ENCODE measurements around the gene NFATC4.

NFATC4 gene

DNA sequence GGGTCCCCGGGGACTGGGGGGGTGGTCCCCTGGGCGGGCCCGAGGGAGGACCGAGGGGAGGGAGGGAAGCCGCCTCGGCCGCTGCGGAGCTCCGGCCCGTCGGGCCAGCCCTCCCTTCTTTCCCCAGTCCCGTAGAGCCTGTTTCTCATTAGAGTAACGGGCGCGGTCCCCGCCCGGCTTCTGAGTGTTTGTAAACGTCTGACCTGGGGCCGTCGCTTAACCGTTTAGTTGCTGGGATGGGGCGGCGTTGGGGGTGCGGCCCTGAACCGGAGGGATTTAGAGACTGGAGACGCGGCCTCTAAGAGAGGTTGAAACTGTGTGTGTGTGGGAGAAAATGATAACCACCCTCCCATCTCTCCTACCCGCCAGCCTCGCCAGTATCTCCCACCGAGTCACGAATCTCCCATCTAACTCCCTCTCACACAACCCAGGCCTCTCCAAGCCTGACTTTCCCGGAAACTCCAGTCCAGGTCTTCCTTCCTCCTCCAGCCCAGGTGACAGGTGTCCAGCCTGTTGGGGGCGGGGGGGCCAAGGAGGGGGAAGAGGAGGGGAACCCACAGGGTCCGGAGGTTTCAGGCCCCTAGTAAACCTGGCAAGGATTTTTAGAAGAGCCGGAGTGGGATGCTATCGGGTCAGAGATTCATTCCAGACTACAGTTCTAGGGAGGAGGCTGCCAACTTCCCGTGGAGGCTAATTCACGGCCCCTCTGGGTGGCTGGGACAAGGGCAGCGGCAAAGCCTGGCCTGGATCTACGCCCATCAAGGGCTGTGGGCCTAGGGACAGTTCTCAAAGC, 1.1 kb upstream of the NFATC4 start (continued):
- TF ChIP-seq ZNF529 (tag by site-specific recombination; IDR thresholded peaks at IDR 0.05; ENCODE audit: insufficient replicate concordance) (no peak), ZNF624 (tag by site-specific recombination; IDR thresholded peaks at IDR 0.05) (no peak), MYNN (tag by site-specific recombination; IDR thresholded peaks at IDR 0.05; ENCODE audit: borderline replicate concordance) (no peak), ZNF19 (tag by site-specific recombination; IDR thresholded peaks at IDR 0.05; ENCODE audit: low read depth) (no peak), ZNF292 (tag by site-specific recombination; IDR thresholded peaks at IDR 0.05; ENCODE audit: borderline replicate concordance, low read depth) (no peak), ZSCAN16 (tag by site-specific recombination; IDR thresholded peaks at IDR 0.05) (no peak), ZNF777 (tag by site-specific recombination; IDR thresholded peaks at IDR 0.05; ENCODE audit: borderline replicate concordance) (no peak), SCRT2 (tag by site-specific recombination; IDR thresholded peaks at IDR 0.05) (peak; percentile 99), ZNF350 (tag by site-specific recombination; IDR thresholded peaks at IDR 0.05) (no peak), ZNF510 (tag by site-specific recombination; IDR thresholded peaks at IDR 0.05; ENCODE audit: insufficient replicate concordance) (no peak), SP3 (tag by site-specific recombination; IDR thresholded peaks at IDR 0.05) (peak; percentile 88), OVOL3 (tag by site-specific recombination; IDR thresholded peaks at IDR 0.05) (no peak; the same call in 1 of the 2 replicates), ZNF174 (tag by site-specific recombination; IDR thresholded peaks at IDR 0.05) (no peak), ZSCAN30 (tag by site-specific recombination; IDR thresholded peaks at IDR 0.05) (no peak), ZFHX2 (tag by site-specific recombination; conservative IDR thresholded peaks at IDR 0.05) (peak; percentile 60), MEIS1 (CRISPR knock-in tag; IDR thresholded peaks at IDR 0.05; ENCODE audit: borderline replicate concordance) (no peak), ZNF394 (tag by site-specific recombination; IDR thresholded peaks at IDR 0.05; ENCODE audit: borderline replicate concordance) (peak; percentile 34; the same call in 1 of the 2 replicates), ZNF660 (tag by site-specific recombination; IDR thresholded peaks at IDR 0.05) (no peak), YY2 (tag by site-specific recombination; IDR thresholded peaks at IDR 0.05) (no peak), ZNF621 (tag by site-specific recombination; IDR thresholded peaks at IDR 0.05) (no peak), KLF16 (tag by site-specific recombination; IDR thresholded peaks at IDR 0.05) (peak; percentile 66)
- TF ChIP-seq, protein P1, sequence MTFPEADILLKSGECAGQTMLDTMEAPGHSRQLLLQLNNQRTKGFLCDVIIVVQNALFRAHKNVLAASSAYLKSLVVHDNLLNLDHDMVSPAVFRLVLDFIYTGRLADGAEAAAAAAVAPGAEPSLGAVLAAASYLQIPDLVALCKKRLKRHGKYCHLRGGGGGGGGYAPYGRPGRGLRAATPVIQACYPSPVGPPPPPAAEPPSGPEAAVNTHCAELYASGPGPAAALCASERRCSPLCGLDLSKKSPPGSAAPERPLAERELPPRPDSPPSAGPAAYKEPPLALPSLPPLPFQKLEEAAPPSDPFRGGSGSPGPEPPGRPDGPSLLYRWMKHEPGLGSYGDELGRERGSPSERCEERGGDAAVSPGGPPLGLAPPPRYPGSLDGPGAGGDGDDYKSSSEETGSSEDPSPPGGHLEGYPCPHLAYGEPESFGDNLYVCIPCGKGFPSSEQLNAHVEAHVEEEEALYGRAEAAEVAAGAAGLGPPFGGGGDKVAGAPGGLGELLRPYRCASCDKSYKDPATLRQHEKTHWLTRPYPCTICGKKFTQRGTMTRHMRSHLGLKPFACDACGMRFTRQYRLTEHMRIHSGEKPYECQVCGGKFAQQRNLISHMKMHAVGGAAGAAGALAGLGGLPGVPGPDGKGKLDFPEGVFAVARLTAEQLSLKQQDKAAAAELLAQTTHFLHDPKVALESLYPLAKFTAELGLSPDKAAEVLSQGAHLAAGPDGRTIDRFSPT (tag by site-specific recombination; IDR thresholded peaks at IDR 0.05): no peak
- TF ChIP-seq, protein P2, sequence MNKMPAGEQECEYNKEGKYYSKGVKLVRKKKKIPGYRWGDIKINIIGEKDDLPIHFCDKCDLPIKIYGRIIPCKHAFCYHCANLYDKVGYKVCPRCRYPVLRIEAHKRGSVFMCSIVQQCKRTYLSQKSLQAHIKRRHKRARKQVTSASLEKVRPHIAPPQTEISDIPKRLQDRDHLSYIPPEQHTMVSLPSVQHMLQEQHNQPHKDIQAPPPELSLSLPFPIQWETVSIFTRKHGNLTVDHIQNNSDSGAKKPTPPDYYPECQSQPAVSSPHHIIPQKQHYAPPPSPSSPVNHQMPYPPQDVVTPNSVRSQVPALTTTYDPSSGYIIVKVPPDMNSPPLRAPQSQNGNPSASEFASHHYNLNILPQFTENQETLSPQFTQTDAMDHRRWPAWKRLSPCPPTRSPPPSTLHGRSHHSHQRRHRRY (tag by site-specific recombination; IDR thresholded peaks at IDR 0.05): no peak
- TF ChIP-seq, protein P3, sequence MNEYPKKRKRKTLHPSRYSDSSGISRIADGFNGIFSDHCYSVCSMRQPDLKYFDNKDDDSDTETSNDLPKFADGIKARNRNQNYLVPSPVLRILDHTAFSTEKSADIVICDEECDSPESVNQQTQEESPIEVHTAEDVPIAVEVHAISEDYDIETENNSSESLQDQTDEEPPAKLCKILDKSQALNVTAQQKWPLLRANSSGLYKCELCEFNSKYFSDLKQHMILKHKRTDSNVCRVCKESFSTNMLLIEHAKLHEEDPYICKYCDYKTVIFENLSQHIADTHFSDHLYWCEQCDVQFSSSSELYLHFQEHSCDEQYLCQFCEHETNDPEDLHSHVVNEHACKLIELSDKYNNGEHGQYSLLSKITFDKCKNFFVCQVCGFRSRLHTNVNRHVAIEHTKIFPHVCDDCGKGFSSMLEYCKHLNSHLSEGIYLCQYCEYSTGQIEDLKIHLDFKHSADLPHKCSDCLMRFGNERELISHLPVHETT (tag by site-specific recombination; IDR thresholded peaks at IDR 0.05): peak; percentile 59; the same call in 1 of the 2 replicates
- TF ChIP-seq, protein P4, sequence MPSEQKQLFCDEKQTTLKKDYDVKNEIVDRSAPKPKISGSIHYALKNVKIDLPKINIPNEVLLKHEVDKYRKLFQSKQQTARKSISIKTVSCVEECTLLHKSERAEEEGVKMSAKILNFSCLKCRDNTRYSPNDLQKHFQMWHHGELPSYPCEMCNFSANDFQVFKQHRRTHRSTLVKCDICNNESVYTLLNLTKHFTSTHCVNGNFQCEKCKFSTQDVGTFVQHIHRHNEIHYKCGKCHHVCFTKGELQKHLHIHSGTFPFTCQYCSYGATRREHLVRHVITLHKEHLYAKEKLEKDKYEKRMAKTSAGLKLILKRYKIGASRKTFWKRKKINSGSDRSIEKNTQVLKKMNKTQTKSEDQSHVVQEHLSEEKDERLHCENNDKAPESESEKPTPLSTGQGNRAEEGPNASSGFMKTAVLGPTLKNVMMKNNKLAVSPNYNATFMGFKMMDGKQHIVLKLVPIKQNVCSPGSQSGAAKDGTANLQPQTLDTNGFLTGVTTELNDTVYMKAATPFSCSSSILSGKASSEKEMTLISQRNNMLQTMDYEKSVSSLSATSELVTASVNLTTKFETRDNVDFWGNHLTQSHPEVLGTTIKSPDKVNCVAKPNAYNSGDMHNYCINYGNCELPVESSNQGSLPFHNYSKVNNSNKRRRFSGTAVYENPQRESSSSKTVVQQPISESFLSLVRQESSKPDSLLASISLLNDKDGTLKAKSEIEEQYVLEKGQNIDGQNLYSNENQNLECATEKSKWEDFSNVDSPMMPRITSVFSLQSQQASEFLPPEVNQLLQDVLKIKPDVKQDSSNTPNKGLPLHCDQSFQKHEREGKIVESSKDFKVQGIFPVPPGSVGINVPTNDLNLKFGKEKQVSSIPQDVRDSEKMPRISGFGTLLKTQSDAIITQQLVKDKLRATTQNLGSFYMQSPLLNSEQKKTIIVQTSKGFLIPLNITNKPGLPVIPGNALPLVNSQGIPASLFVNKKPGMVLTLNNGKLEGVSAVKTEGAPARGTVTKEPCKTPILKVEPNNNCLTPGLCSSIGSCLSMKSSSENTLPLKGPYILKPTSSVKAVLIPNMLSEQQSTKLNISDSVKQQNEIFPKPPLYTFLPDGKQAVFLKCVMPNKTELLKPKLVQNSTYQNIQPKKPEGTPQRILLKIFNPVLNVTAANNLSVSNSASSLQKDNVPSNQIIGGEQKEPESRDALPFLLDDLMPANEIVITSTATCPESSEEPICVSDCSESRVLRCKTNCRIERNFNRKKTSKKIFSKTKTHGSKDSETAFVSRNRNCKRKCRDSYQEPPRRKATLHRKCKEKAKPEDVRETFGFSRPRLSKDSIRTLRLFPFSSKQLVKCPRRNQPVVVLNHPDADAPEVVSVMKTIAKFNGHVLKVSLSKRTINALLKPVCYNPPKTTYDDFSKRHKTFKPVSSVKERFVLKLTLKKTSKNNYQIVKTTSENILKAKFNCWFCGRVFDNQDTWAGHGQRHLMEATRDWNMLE (tag by site-specific recombination; conservative IDR thresholded peaks at IDR 0.05; ENCODE audit: low read depth): peak; percentile 19
- TF ChIP-seq, protein P5, sequence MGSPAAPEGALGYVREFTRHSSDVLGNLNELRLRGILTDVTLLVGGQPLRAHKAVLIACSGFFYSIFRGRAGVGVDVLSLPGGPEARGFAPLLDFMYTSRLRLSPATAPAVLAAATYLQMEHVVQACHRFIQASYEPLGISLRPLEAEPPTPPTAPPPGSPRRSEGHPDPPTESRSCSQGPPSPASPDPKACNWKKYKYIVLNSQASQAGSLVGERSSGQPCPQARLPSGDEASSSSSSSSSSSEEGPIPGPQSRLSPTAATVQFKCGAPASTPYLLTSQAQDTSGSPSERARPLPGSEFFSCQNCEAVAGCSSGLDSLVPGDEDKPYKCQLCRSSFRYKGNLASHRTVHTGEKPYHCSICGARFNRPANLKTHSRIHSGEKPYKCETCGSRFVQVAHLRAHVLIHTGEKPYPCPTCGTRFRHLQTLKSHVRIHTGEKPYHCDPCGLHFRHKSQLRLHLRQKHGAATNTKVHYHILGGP (tag by site-specific recombination; IDR thresholded peaks at IDR 0.05): no peak

Measured in HEK293 (cell line).